Measurements from ENCODE around the gene CROCC2.
A peak's percentile ranks its signal among the peaks of the same experiment; 100 is the strongest.

CROCC2 gene

GRCh38 chr2:240922982-240923537 lies 16.9 kb downstream of the CROCC2 start:
- no peak for DNase-seq

GRCh38 chr2:240925191-240925567 lies 19.0 kb downstream of the CROCC2 start:
- DNase-seq: peak; percentile 2

GRCh38 chr2:240925568-240926515 lies 19.7 kb downstream of the CROCC2 start:
- DNase-seq: peak; percentile 1

GRCh38 chr2:240926516-240927389 lies 20.6 kb downstream of the CROCC2 start:
- DNase-seq: peak; percentile 1

GRCh38 chr2:240927390-240927781 lies 21.2 kb downstream of the CROCC2 start:
- DNase-seq: no peak

- peak; percentile 0 for DNase-seq
Observed at GRCh38 chr2:240928476-240929363, 22.6 kb downstream of the CROCC2 start.

- peak; percentile 1 for DNase-seq
Observed at GRCh38 chr2:240929364-240930095, 23.4 kb downstream of the CROCC2 start.

GRCh38 chr2:240930096-240930630 lies 24.0 kb downstream of the CROCC2 start:
- DNase-seq: peak; percentile 1

GRCh38 chr2:240930631-240931318 lies 24.6 kb downstream of the CROCC2 start:
- DNase-seq: peak; percentile 0

GRCh38 chr2:240931319-240931949 lies 25.3 kb downstream of the CROCC2 start:
- peak; percentile 0 for DNase-seq

- peak; percentile 0 for DNase-seq
Observed at GRCh38 chr2:240932001-240932723, 26.0 kb downstream of the CROCC2 start.

- no peak for DNase-seq
Observed at GRCh38 chr2:240932724-240933047, 26.6 kb downstream of the CROCC2 start.

- DNase-seq: peak; percentile 1
Observed at GRCh38 chr2:240933048-240933965, 27.2 kb downstream of the CROCC2 start.

- peak; percentile 1 for DNase-seq
Observed at GRCh38 chr2:240933966-240934700, 28.0 kb downstream of the CROCC2 start.

- DNase-seq: no peak
Observed at GRCh38 chr2:240934701-240935102, 28.6 kb downstream of the CROCC2 start.

- DNase-seq: peak; percentile 0
Observed at GRCh38 chr2:240935103-240935876, 29.2 kb downstream of the CROCC2 start.

GRCh38 chr2:240936106-240936505 lies 30.0 kb downstream of the CROCC2 start:
- no peak for DNase-seq
